Liver (tissue), 9 donors: ENCODE data around the gene CDKN3. TPM values are rescaled to one million over a fixed set of nuclear protein-coding genes. Genes with fewer than 3 reads are reported as not detected.

Experiments used
- DNase-seq: peaks from one replicate; pipeline ENCODE4 v3.0.0-alpha.2; 2017; ENCODE audit warnings: low spot score
- H3K27ac ChIP-seq, 2 donors: one replicate each; pipeline ENCODE4 v1.7.0; 2013; ENCODE audit warnings: inconsistent platforms in 2 of 2, low read length in 2 of 2, control low read depth in 1 of 2, low read depth in 1 of 2, mild to moderate bottlenecking in 1 of 2
- H3K27me3 ChIP-seq, 4 donors: one replicate each; pipeline versions ENCODE4 v1.6.1 to v1.7.0; 2013; ENCODE audit warnings: low read length in 3 of 4, inconsistent platforms in 1 of 4, mild to moderate bottlenecking in 1 of 4, moderate library complexity in 1 of 4; ENCODE audit not compliant: control insufficient read depth in 4 of 4, insufficient read depth in 4 of 4
- H3K36me3 ChIP-seq, 4 donors: one replicate each; pipeline versions ENCODE4 v1.6.1 to v1.7.0; 2013; ENCODE audit warnings: low read length in 3 of 4, mild to moderate bottlenecking in 3 of 4, low read depth in 1 of 4, moderate library complexity in 1 of 4; ENCODE audit not compliant: control insufficient read depth in 4 of 4, insufficient read depth in 3 of 4
- H3K4me1 ChIP-seq, 4 donors: one replicate each; pipeline versions ENCODE4 v1.6.1 to v1.7.0; 2013; ENCODE audit warnings: low read length in 3 of 4, mild to moderate bottlenecking in 3 of 4, moderate library complexity in 1 of 4; ENCODE audit not compliant: control insufficient read depth in 4 of 4, insufficient read depth in 4 of 4
- H3K4me3 ChIP-seq, 3 donors: one replicate each; pipeline versions ENCODE4 v1.6.1 to v1.7.0; 2013; ENCODE audit warnings: low read length in 3 of 3, control low read depth in 1 of 3, low read depth in 1 of 3, mild to moderate bottlenecking in 1 of 3
- H3K9ac ChIP-seq, 2 donors: one replicate each; pipeline ENCODE4 v1.7.0; 2013; ENCODE audit warnings: low read length in 2 of 2, mild to moderate bottlenecking in 2 of 2, moderate library complexity in 2 of 2, control low read depth in 1 of 2, low read depth in 1 of 2
- H3K9me3 ChIP-seq, 4 donors: one replicate each; pipeline versions ENCODE4 v1.6.1 to v1.7.0; 2013; ENCODE audit warnings: low read length in 3 of 4; ENCODE audit not compliant: control insufficient read depth in 4 of 4
- CTCF ChIP-seq: fragments of 150-350 bp; IDR thresholded peaks from 2 replicates; pipeline ENCODE4 v1.5.1; 2017; ENCODE audit warnings: improper control_type of control experiment, low read depth, low read length; ENCODE audit not compliant: missing input control
- EGR1 ChIP-seq, 2 donors: IDR thresholded peaks; 2 replicates each; pipeline ENCODE4 v1.6.1; 2016 to 2018; ENCODE audit warnings: antibody characterized with exemption in 2 of 2, low read depth in 2 of 2
- FOXA1 ChIP-seq: IDR thresholded peaks from 2 replicates; pipeline ENCODE4 v1.6.1; 2016; ENCODE audit warnings: antibody characterized with exemption
- FOXA2 ChIP-seq: IDR thresholded peaks from 2 replicates; pipeline ENCODE4 v1.6.1; 2016; ENCODE audit warnings: antibody characterized with exemption
- GABPA ChIP-seq, 2 donors: IDR thresholded peaks in 1 of 2; conservative IDR thresholded peaks in 1 of 2; 2 replicates each; pipeline ENCODE4 v1.6.1; 2016; ENCODE audit warnings: antibody characterized with exemption in 2 of 2, mild to moderate bottlenecking in 1 of 2, moderate library complexity in 1 of 2
- HNF4A ChIP-seq, 2 donors: conservative IDR thresholded peaks; 2 replicates each; pipeline ENCODE4 v1.6.1; 2016; ENCODE audit warnings: antibody characterized with exemption in 2 of 2, mild to moderate bottlenecking in 2 of 2
- HNF4G ChIP-seq: IDR thresholded peaks from 2 replicates; pipeline ENCODE4 v1.6.1; 2016; ENCODE audit warnings: antibody characterized with exemption
- NR2F2 ChIP-seq: IDR thresholded peaks from 2 replicates; pipeline ENCODE4 v1.6.1; 2016; ENCODE audit warnings: antibody characterized with exemption
- RXRA ChIP-seq, 2 donors: IDR thresholded peaks; 2 replicates each; pipeline ENCODE4 v1.6.1; 2017 to 2018; ENCODE audit warnings: antibody characterized with exemption in 2 of 2, mild to moderate bottlenecking in 1 of 2
- SP1 ChIP-seq: IDR thresholded peaks from 2 replicates; pipeline ENCODE4 v1.6.1; 2018; ENCODE audit warnings: antibody characterized with exemption, mild to moderate bottlenecking
- YY1 ChIP-seq: IDR thresholded peaks from 2 replicates; pipeline ENCODE4 v1.6.1; 2016; ENCODE audit warnings: antibody characterized with exemption, mild to moderate bottlenecking
- WGBS: extraction: QIAGEN DNeasy Blood & Tissue Kit; methylation state at CpG from one replicate; pipeline ENCODE4 v1.1.7; 2013; 5-methylcytosine and 5-hydroxymethylcytosine counted together
- polyA plus RNA-seq, 2 donors: library from polyadenylated mRNA; stranded (reverse) in 1 of 2; unstranded in 1 of 2; fragments of 200-250 nt in 1 of 2; fragments of >200 nt in 1 of 2; fragmentation: Nextera tagmentation in 1 of 2; extraction: Ambion mirVana in 1 of 2; gene quantifications; one replicate each; pipeline versions ENCODE4 v1.2.1 to v1.2.3, GENCODE V29; 2013 to 2015
- total RNA-seq, 2 donors: library from RNA; depleted of rRNA; stranded (reverse); fragments of >200 nt; gene quantifications; one replicate each; pipeline ENCODE4 v1.2.3, GENCODE V29; 2014
- TF ChIP-seq, protein P1 (sequence below): IDR thresholded peaks from 2 replicates; pipeline ENCODE4 v1.6.1; 2016; ENCODE audit warnings: antibody characterized with exemption, mild to moderate bottlenecking
- TF ChIP-seq, protein P2 (sequence below): IDR thresholded peaks from 2 replicates; pipeline ENCODE4 v1.6.1; 2016; ENCODE audit warnings: antibody characterized with exemption
- donor health status: healthy.
- donor health status: healthy.
- donor health status: healthy.
- donor health status: healthy.
- donor health status: healthy.

The CDKN3 gene
- total and polyA plus RNA-seq, 4 donors, result 0.50 to 33.9 (median 2.8) TPM

DNA sequence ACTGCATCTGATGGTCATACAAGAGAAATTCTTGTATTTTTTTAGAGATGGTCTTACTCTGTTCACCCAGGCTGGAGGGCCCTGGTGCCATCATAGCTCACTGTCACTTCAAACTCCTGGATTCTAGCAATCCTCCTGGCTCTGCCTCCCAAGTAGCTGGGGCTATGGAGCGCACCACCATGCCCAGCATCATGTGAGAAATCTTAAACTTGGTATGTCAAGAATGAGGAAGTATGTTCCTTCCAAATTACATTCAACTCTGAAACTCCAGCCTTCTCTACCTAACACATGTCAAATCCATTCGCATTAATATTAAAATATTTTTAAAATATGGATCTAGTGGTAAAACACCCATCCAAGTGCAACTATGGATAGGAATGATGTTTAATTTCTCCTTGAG, 27.5 kb upstream of the CDKN3 start:
- H3K36me3 ChIP-seq, result no peaks in the 10 kb centered on the region
- no peak overlapping the region for H3K27ac ChIP-seq
- TF ChIP-seq FOXA2 (no peak), GABPA (IDR thresholded peaks at IDR 0.05 in 1 of 2, conservative IDR thresholded peaks at IDR 0.05 in 1 of 2) (no peak), CTCF (no peak), YY1 (no peak), HNF4G (no peak), FOXA1 (no peak), HNF4A (conservative IDR thresholded peaks at IDR 0.05) (no peak), SP1 (no peak)
- TF ChIP-seq, protein P1, sequence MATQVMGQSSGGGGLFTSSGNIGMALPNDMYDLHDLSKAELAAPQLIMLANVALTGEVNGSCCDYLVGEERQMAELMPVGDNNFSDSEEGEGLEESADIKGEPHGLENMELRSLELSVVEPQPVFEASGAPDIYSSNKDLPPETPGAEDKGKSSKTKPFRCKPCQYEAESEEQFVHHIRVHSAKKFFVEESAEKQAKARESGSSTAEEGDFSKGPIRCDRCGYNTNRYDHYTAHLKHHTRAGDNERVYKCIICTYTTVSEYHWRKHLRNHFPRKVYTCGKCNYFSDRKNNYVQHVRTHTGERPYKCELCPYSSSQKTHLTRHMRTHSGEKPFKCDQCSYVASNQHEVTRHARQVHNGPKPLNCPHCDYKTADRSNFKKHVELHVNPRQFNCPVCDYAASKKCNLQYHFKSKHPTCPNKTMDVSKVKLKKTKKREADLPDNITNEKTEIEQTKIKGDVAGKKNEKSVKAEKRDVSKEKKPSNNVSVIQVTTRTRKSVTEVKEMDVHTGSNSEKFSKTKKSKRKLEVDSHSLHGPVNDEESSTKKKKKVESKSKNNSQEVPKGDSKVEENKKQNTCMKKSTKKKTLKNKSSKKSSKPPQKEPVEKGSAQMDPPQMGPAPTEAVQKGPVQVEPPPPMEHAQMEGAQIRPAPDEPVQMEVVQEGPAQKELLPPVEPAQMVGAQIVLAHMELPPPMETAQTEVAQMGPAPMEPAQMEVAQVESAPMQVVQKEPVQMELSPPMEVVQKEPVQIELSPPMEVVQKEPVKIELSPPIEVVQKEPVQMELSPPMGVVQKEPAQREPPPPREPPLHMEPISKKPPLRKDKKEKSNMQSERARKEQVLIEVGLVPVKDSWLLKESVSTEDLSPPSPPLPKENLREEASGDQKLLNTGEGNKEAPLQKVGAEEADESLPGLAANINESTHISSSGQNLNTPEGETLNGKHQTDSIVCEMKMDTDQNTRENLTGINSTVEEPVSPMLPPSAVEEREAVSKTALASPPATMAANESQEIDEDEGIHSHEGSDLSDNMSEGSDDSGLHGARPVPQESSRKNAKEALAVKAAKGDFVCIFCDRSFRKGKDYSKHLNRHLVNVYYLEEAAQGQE, result no peak
- no peak overlapping the region for H3K4me3 ChIP-seq
- WGBS, result 98% methylated on average over 2 of the region's 2 CpGs
- DNase-seq, result no peak
- no peaks in the 10 kb centered on the region for H3K9me3 ChIP-seq
- peaks cover 0 to 5% (median 2%) of the 10 kb centered on the region in 4 donors for H3K4me1 ChIP-seq
- H3K27me3 ChIP-seq, result no peaks in the 10 kb centered on the region
- H3K9ac ChIP-seq, result no peak overlapping the region

GRCh38 chr14:54370323-54371198, 26.2 kb upstream of the CDKN3 start:
- Histone ChIP-seq H3K9me3 (no peaks in the 10 kb centered on the region), H3K4me3 (no peak overlapping the region), H3K27ac (no peak overlapping the region), H3K36me3 (no peaks in the 10 kb centered on the region), H3K9ac (no peak overlapping the region), H3K27me3 (no peaks in the 10 kb centered on the region), H3K4me1 (no peaks in the 10 kb centered on the region)
- no peak for DNase-seq
- 75% methylated on average over 11 of the region's 11 CpGs for WGBS
- no peak for TF ChIP-seq SP1
- TF ChIP-seq EGR1 (IDR thresholded peaks at IDR 0.05; ENCODE audit: low read depth in 2 of 2), result no peak
- TF ChIP-seq, protein P2, sequence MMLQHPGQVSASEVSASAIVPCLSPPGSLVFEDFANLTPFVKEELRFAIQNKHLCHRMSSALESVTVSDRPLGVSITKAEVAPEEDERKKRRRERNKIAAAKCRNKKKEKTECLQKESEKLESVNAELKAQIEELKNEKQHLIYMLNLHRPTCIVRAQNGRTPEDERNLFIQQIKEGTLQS, result no peak
- no peak for TF ChIP-seq CTCF
- TF ChIP-seq RXRA (IDR thresholded peaks at IDR 0.05), result no peak
- TF ChIP-seq NR2F2, result no peak
- TF ChIP-seq HNF4A (conservative IDR thresholded peaks at IDR 0.05), result no peak
- TF ChIP-seq FOXA2, result no peak
- TF ChIP-seq YY1, result no peak
